A172 (cell line): Measurements from ENCODE around the gene POLDIP3. TPM values are rescaled to one million over a fixed set of nuclear protein-coding genes. Genes with fewer than 3 reads are reported as not detected.
A peak's percentile ranks its signal among the peaks of the same experiment; 100 is the strongest.
"Not testable (repeated sequence)": the region's sequence is repeated elsewhere in the genome, so short reads cannot be mapped to it uniquely, and the experiment has no call there.

Source experiments
- DNase-seq: peaks from one replicate; pipeline ENCODE4 v3.0.0-alpha.2; 2015; ENCODE audit warnings: low spot score
- total RNA-seq: library from RNA; depleted of rRNA; stranded (reverse); fragments of >200 nt; shearing (Covaris generic); gene quantifications from 2 replicates; pipeline ENCODE4 v1.2.3, GENCODE V29; 2014

The POLDIP3 gene
- total RNA-seq, 1 experiment from 2014 or later, result 30.6 TPM

DNA sequence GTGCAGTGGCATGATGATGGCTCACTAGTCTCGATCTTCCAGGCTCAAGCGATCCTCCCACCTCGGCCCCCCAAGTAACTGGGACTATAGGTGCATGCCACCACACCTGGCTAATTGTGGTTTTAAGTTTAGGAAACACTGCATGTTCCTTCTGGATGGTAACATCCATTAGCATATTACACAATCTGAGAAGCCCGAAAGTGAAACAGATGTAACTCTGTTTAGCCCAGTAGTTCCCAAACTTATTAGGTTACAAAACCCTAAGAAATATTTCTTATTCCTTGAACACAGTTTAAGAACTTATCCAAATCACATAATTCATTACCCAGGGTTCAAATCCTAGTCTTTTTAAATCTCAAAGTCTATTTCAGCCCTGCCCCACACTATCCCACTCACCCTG, 28.3 kb downstream of the POLDIP3 start:
- DNase-seq, result no peak

DNA sequence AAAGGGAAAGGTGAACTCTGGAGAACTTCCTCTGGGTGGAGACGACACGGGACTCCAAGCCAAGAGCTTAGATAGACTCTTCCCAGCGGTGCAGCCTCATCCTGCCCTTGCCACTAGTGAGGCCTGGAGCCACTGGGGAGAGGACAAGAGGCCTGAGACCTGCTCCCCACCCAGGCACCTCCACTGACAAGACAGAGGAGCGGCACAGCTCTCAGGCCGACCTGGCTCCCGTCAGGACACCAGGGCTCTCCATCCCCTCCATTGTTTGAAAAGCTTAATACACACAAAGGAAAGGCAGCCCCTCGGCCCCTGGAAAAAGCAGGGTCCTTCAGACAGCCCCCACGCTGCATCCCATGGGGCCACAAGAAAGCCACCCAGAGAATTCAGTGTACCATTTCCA, 29.6 kb downstream of the POLDIP3 start:
- no peak for DNase-seq

DNA sequence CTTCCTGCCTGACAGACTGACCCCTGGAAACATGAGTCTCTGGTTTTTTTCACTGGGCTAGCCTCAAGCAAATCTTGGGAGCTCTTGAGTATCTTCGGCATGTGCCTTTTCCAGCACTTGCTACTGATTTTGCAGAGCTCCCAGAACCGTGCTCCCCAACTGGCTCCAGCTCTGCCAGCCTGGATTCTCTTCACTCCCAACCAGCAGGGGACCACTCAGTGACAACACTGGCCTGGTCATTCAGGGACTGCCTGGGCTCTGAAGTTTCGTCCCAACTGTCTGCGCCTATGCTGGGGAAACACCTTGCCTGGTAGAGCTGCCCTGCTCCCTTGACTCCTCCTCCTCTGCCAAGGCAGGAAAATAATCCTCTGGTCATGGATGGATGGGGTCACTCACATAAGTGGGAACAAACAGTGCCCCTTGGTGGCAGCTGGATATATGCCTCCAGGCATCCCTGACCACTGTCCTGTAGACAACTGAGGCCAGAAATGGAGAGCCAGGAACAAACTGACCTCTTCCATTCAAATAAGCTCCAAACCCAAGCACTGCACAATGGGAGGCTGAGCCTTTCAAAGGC, 30.2 kb downstream of the POLDIP3 start:
- no peak for DNase-seq

DNA sequence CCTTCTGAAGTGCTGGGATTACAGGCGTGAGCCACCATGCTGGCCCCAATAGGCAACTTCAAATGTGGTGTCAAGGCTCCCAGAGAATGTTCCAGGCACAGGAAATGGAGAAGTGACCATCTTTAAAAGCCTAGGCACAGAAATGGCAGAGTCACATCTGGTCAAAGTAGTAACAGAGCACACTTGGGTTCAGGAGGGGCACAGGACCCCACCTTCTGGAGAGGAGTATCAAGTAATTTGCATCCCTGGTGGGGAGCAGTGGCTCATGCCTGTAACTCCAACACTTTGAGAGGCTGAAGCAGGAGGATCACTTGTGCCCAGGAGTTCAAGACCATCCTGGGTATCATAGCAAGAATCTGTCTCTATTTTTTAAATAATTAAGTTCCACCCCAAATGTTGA, 31.7 kb downstream of the POLDIP3 start:
- no peak for DNase-seq

DNA sequence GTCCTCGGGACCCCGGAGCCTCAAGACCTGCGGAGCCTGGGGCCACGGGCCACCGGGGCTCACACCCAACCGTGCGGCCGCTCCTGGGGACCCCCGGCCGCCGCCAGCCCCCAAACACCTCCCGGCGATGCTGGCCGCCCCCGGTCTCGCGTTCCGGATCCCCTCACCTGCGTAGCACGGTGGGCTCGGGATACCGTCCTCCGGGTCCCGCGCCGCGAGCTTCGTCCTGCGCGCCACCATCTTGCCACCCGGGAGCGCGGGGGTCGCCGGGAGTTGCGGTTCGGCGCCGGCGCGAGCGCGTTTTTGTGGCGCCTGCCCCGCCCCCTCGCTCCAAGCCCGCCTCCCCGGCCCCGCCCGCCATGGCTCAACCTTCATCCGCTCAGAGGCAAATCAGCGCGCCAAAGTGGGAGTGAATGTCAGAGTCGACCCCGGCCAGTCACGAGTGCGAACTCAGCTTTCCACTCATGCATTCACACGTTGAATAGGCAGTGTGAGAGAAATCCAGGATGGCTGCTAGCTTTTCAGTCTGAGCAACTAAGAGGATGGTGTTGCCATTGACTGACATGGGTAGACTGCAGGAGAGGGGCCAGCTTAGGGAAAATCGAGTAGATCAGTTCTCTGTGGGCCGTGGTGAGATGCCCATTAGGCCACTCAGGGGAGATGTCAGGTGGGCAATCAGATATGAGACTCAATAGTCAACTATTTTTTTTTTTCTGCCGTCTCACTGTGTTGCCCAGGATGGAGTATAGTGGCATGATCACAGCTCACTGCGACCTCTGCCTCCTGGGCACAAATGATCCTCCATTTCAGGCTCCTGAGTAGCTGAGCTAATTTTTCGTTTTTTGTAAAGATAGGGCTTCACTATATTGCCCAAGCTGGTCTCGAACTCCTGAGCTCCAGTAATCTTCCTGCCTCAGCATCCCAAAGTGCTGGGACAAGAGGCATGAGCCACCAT, 32.6 kb downstream of the POLDIP3 start:
- DNase-seq, result peak; percentile 11

DNA sequence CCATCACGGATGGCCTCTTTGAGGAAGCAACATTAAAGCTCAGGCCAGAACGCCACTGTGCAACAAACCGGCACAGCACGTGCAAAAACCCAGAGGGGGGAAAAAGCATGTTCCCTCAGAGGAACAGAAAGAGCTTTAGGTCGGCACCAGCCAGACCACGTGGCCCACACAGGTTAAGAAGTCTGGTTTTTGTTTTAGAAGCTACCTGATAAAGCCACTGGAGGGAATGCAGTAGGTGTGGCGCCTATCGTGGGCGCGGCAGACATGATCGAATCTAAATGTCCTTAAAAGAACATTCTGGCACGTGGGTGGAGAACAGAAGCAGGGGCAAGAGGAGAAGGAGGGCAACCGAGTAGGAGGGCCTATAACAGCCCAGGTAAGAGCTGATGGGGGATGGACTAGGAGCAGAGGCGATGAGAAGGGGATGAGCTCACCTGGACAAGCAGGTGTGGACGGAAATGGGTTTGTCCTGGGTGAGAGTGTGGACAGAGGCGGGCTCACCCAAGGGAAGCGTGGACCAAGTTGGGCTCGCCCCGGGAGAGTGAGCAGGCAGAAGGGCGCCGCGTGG, 33.4 kb downstream of the POLDIP3 start:
- not testable (repeated sequence) for DNase-seq

DNA sequence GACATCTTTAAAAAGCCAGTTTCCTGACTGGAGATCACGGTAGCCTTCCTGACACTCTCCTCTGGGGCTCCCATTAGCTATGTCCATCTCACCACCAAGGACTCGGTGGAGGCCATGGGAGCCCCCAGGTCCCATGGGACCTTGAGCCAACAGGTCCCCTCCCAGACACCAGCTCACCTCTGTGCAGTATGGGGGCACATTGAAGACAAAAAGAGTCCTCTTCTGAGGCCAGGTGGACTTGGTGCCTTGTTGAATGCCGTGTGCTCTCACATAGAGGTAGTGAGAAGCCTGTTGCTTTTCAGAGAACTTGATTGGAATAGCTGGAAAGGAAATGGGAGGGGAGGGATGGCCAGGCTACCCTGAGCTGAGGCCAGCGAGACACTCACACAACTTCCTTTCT, 34.6 kb downstream of the POLDIP3 start:
- not testable (repeated sequence) for DNase-seq

DNA sequence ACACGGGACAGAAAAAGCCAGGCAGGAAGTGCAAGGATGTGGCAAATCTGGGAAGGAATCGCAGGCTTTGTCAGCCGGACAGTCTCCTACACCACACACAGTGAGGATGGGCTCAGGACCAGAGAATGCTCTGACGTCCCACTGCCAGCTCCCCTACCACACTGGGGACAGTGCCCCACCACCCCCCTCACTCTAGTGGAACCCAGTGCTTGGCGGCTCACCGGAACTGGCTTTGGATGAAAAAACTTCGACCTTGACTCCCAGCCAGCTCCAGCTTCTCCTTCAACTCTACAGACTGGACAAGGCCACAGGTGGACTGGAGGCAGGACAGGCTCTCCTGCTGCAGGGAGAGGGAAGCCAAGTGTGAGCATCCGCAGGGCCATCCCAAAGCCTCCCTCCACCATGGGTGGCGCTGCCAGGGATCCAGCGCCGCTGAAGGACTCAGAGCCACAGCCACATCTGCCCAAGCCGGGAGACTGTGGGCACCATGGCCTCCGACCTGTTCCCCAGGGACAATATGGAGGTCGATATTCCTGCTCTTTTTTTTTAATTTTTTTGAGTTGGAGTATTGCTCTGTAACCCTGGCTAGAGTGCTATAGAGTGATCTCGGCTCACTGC, 37.0 kb downstream of the POLDIP3 start:
- no peak for DNase-seq

DNA sequence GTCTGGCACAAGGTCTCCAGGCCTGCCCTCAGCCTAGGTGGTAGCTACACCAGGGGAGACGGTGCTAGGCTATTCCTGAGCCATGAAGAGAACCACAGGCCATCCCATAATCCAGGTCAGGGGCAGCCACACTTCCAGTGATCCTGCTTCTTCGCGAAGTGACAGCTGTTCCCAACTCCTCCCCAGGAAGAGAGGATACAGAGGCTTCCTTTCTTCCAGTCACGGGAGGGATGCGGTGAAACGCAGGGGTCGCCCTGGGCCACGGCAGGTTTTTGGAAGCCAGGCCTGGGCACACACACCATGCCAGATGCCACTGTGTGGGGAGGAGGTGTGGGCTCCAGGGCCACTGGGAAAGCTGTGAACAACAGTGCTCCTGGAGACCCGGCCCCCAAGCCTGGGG, 37.5 kb downstream of the POLDIP3 start:
- not testable (repeated sequence) for DNase-seq

DNA sequence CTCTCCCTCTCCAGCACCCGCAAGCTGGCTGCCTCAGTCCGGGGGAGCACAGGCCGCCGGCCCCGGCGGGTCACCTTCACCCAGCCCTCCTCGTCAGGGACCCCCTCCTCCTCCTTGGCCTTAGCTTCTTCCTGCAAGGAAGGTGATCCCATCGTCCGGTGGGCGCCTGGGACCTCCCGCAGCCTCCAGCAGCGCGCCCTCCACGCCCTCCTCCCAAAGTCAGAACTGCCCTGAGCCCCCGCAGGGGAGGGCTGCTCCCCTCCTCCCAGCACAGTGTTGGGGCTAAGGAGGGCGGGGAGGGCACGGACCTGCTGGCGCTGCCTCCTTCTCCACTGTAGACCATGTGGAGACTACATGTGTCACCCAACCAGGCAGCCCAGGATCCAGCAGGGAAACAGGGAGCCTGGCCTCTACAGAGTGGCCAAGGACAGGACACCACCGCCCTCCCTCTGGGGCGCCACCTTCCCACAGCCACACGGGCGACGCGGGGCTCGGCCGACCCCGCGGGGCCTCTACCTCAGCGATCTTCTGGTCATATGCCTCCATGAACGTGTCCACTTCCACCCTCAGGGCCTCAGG, 38.6 kb downstream of the POLDIP3 start:
- not testable (repeated sequence) for DNase-seq

DNA sequence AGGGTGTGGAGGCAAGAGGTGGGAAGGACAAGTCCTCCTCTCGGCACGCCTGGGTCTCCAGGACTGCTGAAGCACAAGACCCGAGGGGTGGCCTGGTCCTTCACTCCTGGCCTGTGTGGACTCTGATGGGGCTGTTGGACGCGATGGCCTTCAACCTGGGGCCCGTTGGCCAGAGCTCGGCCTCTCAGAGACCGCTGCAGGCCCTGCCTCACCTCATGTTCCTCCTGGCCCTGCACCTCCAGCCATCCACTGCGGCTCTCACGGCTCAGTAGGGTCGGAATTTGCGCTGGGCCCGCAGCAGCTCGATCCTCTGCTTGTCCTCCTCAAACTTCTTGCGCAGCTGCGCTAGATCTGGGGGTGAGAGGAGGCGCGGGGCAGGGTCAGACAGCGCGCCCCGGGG, 40.2 kb downstream of the POLDIP3 start:
- DNase-seq, result not testable (repeated sequence)

DNA sequence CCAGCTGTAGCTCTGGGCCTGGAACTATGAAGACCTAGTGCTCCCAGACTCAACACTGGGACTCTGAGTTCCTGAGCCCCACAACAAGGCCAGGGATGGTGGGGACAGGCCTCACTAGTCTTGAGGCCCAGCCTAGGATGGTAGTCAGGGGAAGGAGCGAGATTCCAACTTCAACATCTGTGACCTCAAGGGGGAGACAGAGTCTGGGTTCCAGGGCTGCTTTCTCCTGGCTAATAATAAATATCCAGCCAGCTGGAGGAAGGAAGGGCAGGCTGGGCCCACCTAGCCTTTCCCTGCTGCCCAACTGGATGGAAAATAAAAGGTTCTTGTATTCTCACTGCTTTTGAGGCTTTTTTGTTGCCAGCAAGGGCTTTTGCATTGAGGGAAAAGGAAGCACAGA, 40.6 kb downstream of the POLDIP3 start:
- not testable (repeated sequence) for DNase-seq

DNA sequence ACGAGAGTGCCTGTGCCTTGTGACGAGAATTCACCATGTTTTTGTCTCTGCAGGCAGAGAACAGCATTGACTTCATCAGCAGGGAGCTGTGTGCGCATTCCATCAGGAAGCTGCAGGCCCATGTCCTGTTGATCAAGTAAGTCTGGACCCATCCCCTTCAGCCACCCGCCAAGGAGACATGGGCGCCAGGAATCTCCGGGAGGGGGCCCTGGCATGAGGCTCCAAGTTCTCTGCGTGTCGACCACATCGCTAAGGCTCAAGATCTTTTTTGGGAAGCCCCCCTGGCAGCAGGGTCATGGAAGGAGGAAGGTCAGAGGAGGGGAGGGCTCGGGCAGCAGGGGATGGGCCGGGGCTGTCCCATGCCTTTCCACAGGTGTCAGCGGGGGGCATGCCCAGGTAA, 43.6 kb downstream of the POLDIP3 start:
- DNase-seq, result not testable (repeated sequence)

DNA sequence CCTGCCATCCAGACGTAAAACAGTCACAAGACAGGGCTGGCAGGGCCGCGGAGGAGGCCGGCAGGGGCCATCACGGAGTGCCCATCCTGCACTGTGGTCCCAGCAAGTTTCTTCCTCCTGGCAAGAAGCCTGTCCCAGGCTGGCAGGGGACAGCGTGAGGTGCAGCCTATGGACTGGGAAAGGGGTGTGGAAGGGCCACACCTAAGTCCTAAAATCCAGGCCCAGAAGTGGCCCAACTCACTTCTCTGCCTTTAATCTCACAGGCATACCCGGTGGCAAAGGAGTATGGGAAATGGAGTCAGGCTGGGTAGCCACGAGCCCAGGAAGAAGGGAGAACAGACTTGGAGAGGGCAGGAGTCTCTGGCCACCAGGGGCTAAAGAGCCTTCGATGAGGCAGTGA, 44.1 kb downstream of the POLDIP3 start:
- DNase-seq, result not testable (repeated sequence)

DNA sequence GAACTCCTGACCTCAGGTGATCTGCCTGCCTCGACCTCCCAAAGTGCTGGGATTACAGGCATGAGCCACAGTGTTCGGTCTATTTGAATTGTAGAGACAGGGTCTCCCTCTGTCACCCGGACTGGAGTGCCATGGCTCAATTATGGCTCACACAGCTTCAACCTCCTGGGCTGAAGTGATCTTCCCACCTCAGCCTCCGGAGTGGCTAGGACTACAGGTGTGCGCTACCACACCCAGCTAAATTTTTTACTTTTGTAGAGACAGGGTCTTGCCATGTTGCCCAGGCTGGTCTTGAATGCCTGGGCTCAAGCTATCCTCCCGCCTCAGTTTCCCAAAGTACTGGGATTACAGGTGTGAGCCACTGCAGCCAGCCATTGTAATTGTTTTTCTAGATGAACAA, 46.7 kb downstream of the POLDIP3 start:
- not testable (repeated sequence) for DNase-seq

DNA sequence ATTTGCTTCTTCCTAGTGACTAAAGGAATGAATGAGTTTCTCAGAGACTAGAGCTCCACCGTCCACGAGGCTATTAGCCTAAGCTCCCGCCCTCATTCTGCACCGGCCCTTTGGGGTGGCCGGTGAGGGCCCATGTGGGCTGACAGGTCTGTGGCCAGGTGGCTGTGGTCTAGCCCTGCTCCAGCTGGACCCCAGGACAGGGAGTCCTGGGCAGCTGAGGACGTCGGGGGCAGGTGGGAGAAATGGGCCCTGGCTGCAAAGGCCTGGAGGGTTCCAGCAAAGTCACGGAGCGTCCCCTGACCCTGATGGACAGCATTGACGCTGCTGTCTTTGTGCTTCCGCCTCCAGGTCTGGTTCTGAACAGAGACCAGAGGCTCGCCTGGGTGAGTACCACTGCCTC, 48.7 kb downstream of the POLDIP3 start:
- DNase-seq, result no peak

DNA sequence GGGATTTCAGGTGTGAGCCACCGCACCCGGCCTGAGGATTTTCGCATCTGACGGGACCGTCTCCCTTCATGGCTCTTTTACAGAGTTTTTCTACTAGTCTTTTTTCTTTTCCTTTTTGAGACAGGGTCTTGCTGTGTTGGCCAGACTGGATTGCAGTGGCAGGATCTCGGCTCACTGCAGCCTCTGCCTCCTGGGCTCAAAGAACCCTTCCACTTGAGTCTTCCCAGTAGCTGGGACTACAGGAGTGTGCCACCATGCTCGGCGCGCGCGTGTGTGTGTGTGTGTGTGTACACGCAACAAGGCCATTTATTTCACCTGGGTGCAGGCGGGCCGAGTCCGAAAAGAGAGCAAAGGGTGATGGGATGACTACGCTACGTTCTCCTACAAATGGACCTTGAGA, 50.0 kb downstream of the POLDIP3 start:
- no peak for DNase-seq

DNA sequence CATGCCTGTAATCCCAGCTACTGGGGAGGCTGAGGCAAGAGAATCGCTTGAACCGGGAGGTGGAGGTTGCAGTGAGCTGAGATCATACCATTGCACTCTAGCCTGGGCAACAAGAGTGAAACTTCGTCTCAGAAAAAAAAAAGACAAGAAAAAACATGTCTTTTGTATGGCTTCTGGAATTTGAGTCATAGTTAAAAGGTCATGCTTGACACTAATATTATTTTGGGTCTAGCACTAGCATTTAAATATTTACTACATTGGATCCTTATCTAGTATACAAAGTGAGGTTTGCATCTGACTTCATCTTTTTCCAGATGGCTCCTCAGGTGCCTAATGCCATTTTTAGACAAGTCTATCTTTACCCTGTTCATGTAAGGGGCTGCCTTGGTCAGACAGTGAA, 50.7 kb downstream of the POLDIP3 start:
- DNase-seq, result not testable (repeated sequence)

DNA sequence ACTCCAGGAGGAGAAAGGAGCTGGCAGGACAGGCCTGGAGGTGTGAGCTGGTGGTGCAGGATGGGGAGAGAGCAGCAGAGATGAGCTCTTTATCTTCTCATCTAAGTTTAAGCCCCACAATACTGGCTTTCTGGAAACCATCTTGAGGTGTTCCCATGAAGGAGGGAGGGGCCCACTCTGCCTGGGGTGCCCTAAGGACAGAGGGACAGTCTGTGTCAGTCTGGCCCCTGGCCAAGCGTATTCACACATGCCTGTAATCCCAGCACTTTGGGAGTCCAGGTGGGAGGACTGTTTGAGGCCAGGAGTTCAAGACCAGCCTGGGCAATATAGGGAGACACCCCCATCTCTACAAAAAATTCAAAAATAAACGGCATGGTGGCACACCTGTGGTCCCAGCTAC, 52.0 kb downstream of the POLDIP3 start:
- DNase-seq, result no peak

DNA sequence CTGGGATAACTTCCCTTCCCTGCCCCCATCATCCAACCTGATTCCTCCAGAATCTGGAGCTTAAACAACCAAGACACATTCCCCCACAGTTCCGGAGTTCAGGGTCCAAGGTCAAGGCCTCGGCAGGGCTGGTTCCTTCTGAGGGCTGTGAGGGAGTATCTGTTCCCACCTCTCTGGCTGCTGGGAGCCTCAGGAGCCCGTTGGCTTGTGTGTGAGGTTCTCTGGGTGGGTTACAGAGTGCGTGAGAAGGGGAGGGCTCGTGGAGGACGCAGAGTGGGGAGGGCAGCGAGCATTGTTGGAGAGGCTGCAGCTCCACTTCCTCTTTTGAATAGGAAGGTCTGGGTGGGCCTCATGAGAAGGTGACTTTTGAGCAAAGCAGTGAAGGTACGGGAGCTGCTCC, 52.4 kb downstream of the POLDIP3 start:
- DNase-seq, result no peak

DNA sequence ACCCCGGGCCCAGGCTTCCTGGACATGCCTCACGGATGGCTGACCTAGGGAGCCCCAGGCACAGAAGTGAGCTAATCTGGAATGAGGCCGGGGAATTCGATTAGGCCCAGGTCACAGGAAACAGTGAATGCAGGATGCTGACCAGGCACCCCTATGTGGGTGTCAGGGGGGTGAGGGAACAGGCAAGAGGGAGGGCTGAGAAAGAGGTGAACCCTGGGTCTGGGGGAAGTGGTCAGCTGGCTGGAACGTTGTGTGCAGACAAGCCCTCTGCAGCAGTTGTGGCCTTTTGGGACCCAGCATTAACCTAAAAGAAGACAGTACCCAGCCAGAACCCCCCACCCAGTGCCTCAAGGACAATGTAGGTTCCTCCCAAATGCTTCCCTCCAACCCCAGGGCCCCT, 52.8 kb downstream of the POLDIP3 start:
- DNase-seq, result no peak

DNA sequence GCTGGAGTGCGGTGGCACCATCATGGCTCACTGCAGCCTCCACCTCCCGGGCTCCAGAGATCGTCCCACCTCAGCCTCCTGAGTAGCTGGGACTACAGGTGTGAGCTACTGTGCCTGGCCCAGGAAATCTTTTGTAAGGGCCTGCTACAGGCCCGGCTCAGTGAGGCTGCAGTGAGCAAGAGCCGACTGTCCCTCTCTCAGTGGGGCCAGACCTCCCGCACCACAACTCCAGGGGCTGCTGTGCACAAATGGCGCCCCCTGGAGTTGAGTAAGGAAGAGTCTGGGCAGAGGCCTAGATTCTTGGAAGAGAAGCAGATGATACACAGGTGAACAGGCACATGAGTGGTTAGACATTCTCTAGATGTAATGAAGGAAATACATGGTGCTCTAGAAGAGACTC, 53.9 kb downstream of the POLDIP3 start:
- DNase-seq, result no peak
